Measurements from ENCODE around the gene CFAP57.

Gene CFAP57

DNA sequence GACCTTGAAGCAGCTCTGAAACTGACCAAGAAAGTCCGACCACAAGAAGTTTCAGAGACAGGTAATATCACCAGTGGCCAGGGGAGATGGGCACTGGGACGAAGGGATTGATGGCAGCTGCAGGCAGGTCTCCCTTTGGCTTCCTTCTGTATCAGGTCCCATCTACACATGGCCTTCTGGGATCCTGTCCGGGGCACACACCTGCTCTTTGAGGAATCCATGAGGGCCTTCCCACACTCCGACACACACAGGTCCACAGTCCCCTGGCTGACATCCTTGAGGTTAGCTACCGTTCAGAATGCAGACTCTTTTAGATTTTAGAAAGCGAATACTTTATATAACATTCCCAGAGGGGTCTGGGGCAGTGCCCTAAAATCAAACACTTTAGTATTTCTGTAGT, 71.2 kb downstream of the CFAP57 start:
- TF ChIP-seq, protein P1, sequence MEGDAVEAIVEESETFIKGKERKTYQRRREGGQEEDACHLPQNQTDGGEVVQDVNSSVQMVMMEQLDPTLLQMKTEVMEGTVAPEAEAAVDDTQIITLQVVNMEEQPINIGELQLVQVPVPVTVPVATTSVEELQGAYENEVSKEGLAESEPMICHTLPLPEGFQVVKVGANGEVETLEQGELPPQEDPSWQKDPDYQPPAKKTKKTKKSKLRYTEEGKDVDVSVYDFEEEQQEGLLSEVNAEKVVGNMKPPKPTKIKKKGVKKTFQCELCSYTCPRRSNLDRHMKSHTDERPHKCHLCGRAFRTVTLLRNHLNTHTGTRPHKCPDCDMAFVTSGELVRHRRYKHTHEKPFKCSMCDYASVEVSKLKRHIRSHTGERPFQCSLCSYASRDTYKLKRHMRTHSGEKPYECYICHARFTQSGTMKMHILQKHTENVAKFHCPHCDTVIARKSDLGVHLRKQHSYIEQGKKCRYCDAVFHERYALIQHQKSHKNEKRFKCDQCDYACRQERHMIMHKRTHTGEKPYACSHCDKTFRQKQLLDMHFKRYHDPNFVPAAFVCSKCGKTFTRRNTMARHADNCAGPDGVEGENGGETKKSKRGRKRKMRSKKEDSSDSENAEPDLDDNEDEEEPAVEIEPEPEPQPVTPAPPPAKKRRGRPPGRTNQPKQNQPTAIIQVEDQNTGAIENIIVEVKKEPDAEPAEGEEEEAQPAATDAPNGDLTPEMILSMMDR (IDR thresholded peaks at IDR 0.05; ENCODE audit: low read depth, low read length) = no peak
- H3K4me3 ChIP-seq (ENCODE audit: low read depth, low read length) = no peak overlapping the region

DNA sequence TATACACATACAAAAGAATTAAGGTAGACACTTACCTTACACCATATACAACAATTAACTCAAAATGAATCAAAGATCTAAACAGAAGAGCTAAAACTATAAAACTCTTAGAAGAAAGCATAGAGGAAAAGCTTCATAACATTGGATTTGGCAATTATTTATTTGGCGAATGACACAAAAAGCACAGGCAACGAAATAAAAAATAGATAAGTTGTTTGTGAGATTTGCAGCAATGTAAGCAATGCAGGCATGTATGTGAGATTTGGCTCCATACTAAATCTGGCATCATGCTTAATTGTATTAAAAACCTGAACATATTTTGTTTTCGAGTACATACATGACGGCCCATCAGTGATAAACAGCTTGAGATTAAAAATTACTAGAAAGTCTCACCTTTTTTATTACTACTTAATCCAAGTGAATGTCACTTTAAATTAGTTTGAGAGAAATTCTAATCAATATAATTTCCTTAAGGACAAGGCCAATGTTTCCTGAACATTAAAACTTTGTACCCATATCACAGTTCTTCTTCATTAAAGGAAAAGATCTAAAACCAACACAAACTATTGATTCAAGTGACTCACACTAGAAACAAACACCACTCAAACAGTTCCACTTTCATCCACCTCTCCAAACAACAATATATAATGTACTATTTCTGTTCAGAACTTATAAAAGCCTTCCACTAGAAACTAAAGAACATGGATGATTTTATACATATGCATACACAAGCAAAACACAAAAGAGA, 74.5 kb downstream of the CFAP57 start:
- no peak overlapping the region for H3K4me3 ChIP-seq (ENCODE audit: low read depth, low read length)
- TF ChIP-seq, protein P1 (IDR thresholded peaks at IDR 0.05; ENCODE audit: low read depth, low read length) = no peak

DNA sequence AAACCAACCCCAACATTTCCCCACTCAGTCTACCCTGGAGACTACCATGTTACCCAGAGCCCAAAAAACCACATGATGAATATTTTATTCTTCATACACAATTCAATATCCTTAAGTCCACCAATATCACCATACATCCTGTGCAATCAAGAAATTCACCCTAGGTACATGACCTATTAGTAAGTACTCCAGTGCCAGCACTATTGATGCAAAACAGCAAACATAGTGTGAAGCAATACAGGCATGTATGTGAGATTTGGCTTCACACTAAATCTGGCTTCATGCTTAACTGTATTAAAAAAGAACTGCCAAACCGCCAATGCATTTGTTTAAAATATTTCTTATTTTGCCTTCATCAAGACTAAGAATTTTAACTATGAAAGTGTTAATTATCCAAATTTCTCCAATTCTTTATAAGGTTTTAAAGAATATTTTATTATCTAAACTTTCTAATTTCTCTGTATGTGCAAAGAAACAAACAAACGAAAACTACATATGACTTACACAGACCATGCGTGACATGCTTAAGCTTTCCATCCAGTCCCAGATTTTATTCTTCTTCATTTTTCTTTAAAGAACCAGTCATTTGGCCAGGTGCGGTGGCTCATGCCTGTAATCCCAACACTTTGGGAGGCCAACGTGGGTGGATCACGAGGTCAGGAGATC, 75.3 kb downstream of the CFAP57 start:
- no peak overlapping the region for H3K4me3 ChIP-seq (ENCODE audit: low read depth, low read length)
- TF ChIP-seq, protein P1 (IDR thresholded peaks at IDR 0.05; ENCODE audit: low read depth, low read length) = no peak

DNA sequence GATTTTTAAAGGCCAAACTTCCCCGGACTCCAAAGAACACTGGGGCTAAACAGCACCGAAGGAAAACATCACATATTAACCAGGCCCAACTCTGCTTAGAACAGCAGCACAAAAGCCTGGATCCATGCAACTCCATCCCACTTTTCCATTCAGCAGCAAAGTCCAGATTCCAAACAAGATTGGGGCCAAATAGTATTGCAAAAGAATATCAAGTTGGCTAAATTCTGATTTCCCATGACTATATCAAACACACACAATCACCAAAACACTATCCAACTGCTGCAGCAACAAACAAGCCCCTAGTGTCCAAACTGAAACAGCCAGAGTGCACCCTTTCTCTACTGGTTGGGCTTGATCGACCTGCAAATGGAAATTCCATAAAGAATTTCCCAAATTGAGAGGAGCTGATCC, 78.2 kb downstream of the CFAP57 start:
- TF ChIP-seq, protein P1 (IDR thresholded peaks at IDR 0.05; ENCODE audit: low read depth, low read length) = no peak
- H3K4me3 ChIP-seq (ENCODE audit: low read depth, low read length) = no peak overlapping the region

DNA sequence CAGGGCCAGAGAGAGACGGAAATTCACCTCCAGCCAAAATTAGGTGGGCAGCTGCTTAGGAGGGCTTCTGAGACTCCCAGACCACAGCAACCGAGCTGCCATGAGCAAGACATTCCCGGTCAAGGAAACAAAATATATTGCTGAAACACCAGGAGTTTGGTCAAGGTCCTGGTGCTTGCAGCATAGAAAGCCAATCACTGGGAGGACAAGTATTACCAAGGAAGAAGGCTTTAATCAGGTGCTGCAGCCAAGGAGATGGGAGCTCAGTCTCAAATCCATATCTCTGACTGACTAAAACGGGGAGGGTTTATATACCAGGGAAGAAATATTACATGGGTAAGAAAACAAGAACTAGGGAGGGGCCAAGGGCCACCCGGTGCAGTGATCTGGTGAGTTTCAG, 78.9 kb downstream of the CFAP57 start:
- TF ChIP-seq, protein P1 (IDR thresholded peaks at IDR 0.05; ENCODE audit: low read depth, low read length) = no peak
- no peak overlapping the region for H3K4me3 ChIP-seq (ENCODE audit: low read depth, low read length)

DNA sequence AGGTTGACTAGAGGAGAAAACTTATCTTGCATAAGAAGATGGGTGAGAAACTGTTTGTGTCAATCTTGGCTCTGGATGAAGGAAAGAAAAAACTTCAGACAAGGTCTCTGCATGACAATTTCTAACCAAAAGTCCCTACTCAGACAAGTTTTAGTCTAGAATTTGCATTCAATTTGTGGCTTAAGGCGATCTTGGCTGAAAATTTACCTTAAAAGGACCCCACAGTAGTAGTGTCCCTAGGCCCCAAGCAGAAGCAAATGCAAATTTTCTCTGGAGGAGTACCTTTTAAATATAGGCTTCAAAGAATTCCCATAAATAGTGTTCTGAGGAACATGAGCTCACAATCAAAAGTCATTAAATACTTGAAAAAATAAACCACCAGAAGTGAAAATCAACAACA, 80.1 kb downstream of the CFAP57 start:
- TF ChIP-seq, protein P1 (IDR thresholded peaks at IDR 0.05; ENCODE audit: low read depth, low read length) = no peak
- no peak overlapping the region for H3K4me3 ChIP-seq (ENCODE audit: low read depth, low read length)

DNA sequence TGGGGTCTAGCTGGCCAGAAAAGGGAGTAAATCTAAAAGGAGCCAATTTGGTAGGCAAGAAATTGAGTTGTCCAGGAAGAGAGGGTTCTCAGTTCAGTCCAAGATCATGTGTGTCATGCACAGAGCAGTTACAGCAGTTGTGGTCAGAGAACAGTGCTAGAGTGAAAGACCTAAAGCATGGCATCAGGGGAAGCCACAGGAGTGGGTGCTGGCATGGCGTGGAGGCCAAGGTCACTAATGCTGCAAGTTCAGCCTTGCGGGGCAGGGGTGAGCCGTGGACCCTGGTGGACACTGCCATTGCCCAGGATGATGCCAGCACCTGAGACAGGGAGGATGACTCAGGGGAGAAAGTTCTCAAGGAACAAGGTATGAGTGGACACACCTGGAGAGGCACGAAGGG, 81.0 kb downstream of the CFAP57 start:
- H3K4me3 ChIP-seq (ENCODE audit: low read depth, low read length) = no peak overlapping the region
- TF ChIP-seq, protein P1 (IDR thresholded peaks at IDR 0.05; ENCODE audit: low read depth, low read length) = no peak
